IMR-90 (cell line): ENCODE data around the gene GPR149. TPM values are rescaled to one million over a fixed set of nuclear protein-coding genes. Genes with fewer than 3 reads are reported as not detected.

Experiments
- ATAC-seq: fragments of 200-7000 bp; cut with Tn5 transposase; 2 replicates; pipeline ENCODE4 v1.9.1; 2020; ENCODE audit warnings: low read depth, mild to moderate bottlenecking, moderate library complexity
- BruUV-seq: library from RNA; stranded (reverse); fragments of 400-500 nt; replicated peaks from 2 replicates; lab custom pipeline; 2021; lab: Mats Ljungman, UMichigan
- CTCF ChIA-PET: fragments of 300-600 bp; formaldehyde crosslinking; extraction: SDS; loops from one replicate; lab custom pipeline; 2021; ENCODE audit warnings: antibody characterized with exemption; lab: Yijun Ruan, JAX
- POLR2A ChIA-PET: fragments of 300-600 bp; sonication (Branson Sonifier 250); formaldehyde crosslinking; loops from one replicate; lab custom pipeline; 2022; ENCODE audit warnings: antibody characterized with exemption; ENCODE audit not compliant: unreplicated experiment; lab: Charles Lee
- DNase-seq: peaks from one replicate; pipeline ENCODE4 v3.0.0; 2013
- H2AFZ ChIP-seq: replicated peaks from 2 replicates; pipeline ENCODE3; 2013; ENCODE audit warnings: low read length, mild to moderate bottlenecking; ENCODE audit not compliant: poor library complexity
- H2AK5ac ChIP-seq: 2 replicates; pipeline ENCODE4 v1.6.1; 2013; ENCODE audit warnings: low read depth, low read length, inconsistent platforms
- H2AK9ac ChIP-seq: replicated peaks from 2 replicates; pipeline ENCODE3; 2013; ENCODE audit warnings: mild to moderate bottlenecking, low read depth, low read length, moderate library complexity; ENCODE audit not compliant: poor library complexity
- H2BK120ac ChIP-seq: 2 replicates; pipeline ENCODE4 v1.6.1; 2013; ENCODE audit warnings: low read depth, low read length, inconsistent platforms
- H2BK15ac ChIP-seq: 3 replicates; pipeline ENCODE4 v1.6.1; 2013; ENCODE audit warnings: low read depth, low read length, inconsistent platforms
- H2BK20ac ChIP-seq: 2 replicates; pipeline ENCODE4 v1.6.1; 2013; ENCODE audit warnings: low read depth, mild to moderate bottlenecking, inconsistent platforms, low read length, moderate library complexity
- H2BK5ac ChIP-seq: 2 replicates; pipeline ENCODE4 v1.6.1; 2013; ENCODE audit warnings: mild to moderate bottlenecking, low read depth, low read length, inconsistent platforms; ENCODE audit not compliant: poor library complexity, severe bottlenecking
- H3K14ac ChIP-seq: replicated peaks from 2 replicates; pipeline ENCODE4 v1.6.1; 2013; ENCODE audit warnings: low read depth, low read length, inconsistent platforms
- H3K18ac ChIP-seq: 2 replicates; pipeline ENCODE4 v1.6.1; 2013; ENCODE audit warnings: low read depth, low read length, control low read depth
- H3K23ac ChIP-seq: 2 replicates; pipeline ENCODE4 v1.6.1; 2013; ENCODE audit warnings: low read depth, low read length, inconsistent platforms
- H3K27ac ChIP-seq: 2 replicates; pipeline ENCODE4 v1.5.1; 2013; ENCODE audit warnings: mild to moderate bottlenecking, control low read depth, low read length; ENCODE audit not compliant: insufficient read depth
- H3K27me3 ChIP-seq: 2 replicates; pipeline ENCODE4 v1.6.1; 2013; ENCODE audit warnings: low read length; ENCODE audit not compliant: control insufficient read depth, insufficient read depth
- H3K36me3 ChIP-seq: 2 replicates; pipeline ENCODE4 v1.6.1; 2013; ENCODE audit warnings: low read length, mixed read lengths; ENCODE audit not compliant: control insufficient read depth, insufficient read depth
- H3K4ac ChIP-seq: 2 replicates; pipeline ENCODE4 v1.6.1; 2013; ENCODE audit warnings: low read depth, low read length, inconsistent platforms
- H3K4me1 ChIP-seq: 2 replicates; pipeline ENCODE4 v1.6.1; 2013; ENCODE audit warnings: low read length, mixed read lengths; ENCODE audit not compliant: control insufficient read depth, insufficient read depth
- H3K4me2 ChIP-seq: 2 replicates; pipeline ENCODE4 v1.6.1; 2013; ENCODE audit warnings: low read depth, mild to moderate bottlenecking, control low read depth, low read length, moderate library complexity
- H3K4me3 ChIP-seq: 2 replicates; pipeline ENCODE4 v1.5.1; 2013; ENCODE audit warnings: low read depth, mild to moderate bottlenecking, control low read depth, low read length, moderate library complexity; ENCODE audit not compliant: insufficient read depth
- H3K56ac ChIP-seq: 2 replicates; pipeline ENCODE4 v1.6.1; 2013; ENCODE audit warnings: low read length, inconsistent platforms; ENCODE audit not compliant: insufficient read depth; ENCODE audit errors: extremely low read depth
- H3K79me1 ChIP-seq, 2 experiments: 2 replicates each; pipeline ENCODE4 v1.6.1; 2013; ENCODE audit warnings: low read length in 2 of 2, inconsistent platforms in 1 of 2, low read depth in 1 of 2
- H3K9ac ChIP-seq: 2 replicates; pipeline ENCODE4 v1.6.1; 2013; ENCODE audit warnings: low read depth, low read length, control low read depth
- H3K9me1 ChIP-seq: 2 replicates; pipeline ENCODE4 v1.6.1; 2013; ENCODE audit warnings: low read length, inconsistent platforms; ENCODE audit not compliant: insufficient read depth
- H3K9me3 ChIP-seq: 2 replicates; pipeline ENCODE4 v1.6.1; 2013; ENCODE audit warnings: low read length; ENCODE audit not compliant: control insufficient read depth, insufficient read depth
- H4K20me1 ChIP-seq: 2 replicates; pipeline ENCODE4 v1.6.1; 2013; ENCODE audit warnings: low read length, inconsistent platforms; ENCODE audit not compliant: insufficient read depth
- H4K5ac ChIP-seq: 2 replicates; pipeline ENCODE4 v1.6.1; 2013; ENCODE audit warnings: mild to moderate bottlenecking, low read depth, low read length, control low read depth
- H4K8ac ChIP-seq, 2 experiments: 2 replicates each; pipeline ENCODE4 v1.6.1; 2013; ENCODE audit warnings: low read depth in 2 of 2, low read length in 2 of 2, control low read depth in 1 of 2, inconsistent platforms in 1 of 2
- H4K91ac ChIP-seq: 2 replicates; pipeline ENCODE4 v1.6.1; 2013; ENCODE audit warnings: low read depth, low read length, inconsistent platforms; ENCODE audit not compliant: insufficient read depth
- BHLHE40 ChIP-seq: fragments of 150-350 bp; IDR thresholded peaks from 2 replicates; pipeline ENCODE4 v1.6.1; 2016; ENCODE audit warnings: mild to moderate bottlenecking, low read depth, low read length
- CEBPB ChIP-seq: IDR thresholded peaks from 2 replicates; pipeline ENCODE4 v1.6.1; 2012; ENCODE audit warnings: low read depth, low read length, improper control_type of control experiment
- CHD1 ChIP-seq: IDR thresholded peaks from 2 replicates; pipeline ENCODE4 v1.6.1; 2012; ENCODE audit warnings: low read depth, low read length, improper control_type of control experiment
- CTCF ChIP-seq: conservative IDR thresholded peaks from 2 replicates; pipeline ENCODE4 v1.5.1; 2012; ENCODE audit warnings: mild to moderate bottlenecking, low read depth, low read length, improper control_type of control experiment
- FOS ChIP-seq: fragments of 150-350 bp; IDR thresholded peaks from 2 replicates; pipeline ENCODE4 v1.6.1; 2016; ENCODE audit warnings: low read depth, low read length
- MAFK ChIP-seq: IDR thresholded peaks from 2 replicates; pipeline ENCODE4 v1.6.1; 2012; ENCODE audit warnings: low read depth, low read length, improper control_type of control experiment
- MAZ ChIP-seq: IDR thresholded peaks from 2 replicates; pipeline ENCODE4 v1.6.1; 2012; ENCODE audit warnings: low read depth, mild to moderate bottlenecking, low read length, improper control_type of control experiment, moderate library complexity, borderline replicate concordance
- MXI1 ChIP-seq: IDR thresholded peaks from 2 replicates; pipeline ENCODE4 v1.6.1; 2012; ENCODE audit warnings: low read depth, mild to moderate bottlenecking, low read length, moderate library complexity, borderline replicate concordance
- NFE2L2 ChIP-seq: fragments of 150-350 bp; IDR thresholded peaks from 2 replicates; pipeline ENCODE4 v1.6.1; 2016; ENCODE audit warnings: low read depth, mild to moderate bottlenecking, low read length
- POLR2A ChIP-seq: IDR thresholded peaks from 2 replicates; pipeline ENCODE4 v1.6.1; 2012; ENCODE audit warnings: mild to moderate bottlenecking, low read depth, low read length
- RAD21 ChIP-seq: IDR thresholded peaks from 2 replicates; pipeline ENCODE4 v1.6.1; 2012; ENCODE audit warnings: low read length, improper control_type of control experiment
- RCOR1 ChIP-seq: IDR thresholded peaks from 2 replicates; pipeline ENCODE4 v1.6.1; 2012; ENCODE audit warnings: mild to moderate bottlenecking, low read length, improper control_type of control experiment; ENCODE audit not compliant: insufficient replicate concordance
- RFX5 ChIP-seq: IDR thresholded peaks from 2 replicates; pipeline ENCODE4 v1.8.0; 2012; ENCODE audit warnings: low read depth, mild to moderate bottlenecking, low read length, moderate library complexity
- SMC3 ChIP-seq: fragments of 150-350 bp; IDR thresholded peaks from 2 replicates; pipeline ENCODE4 v1.6.1; 2016; ENCODE audit warnings: low read depth, mild to moderate bottlenecking, antibody characterized with exemption, low read length, moderate library complexity
- WGBS, 2 experiments: methylation state at CpG; one replicate each; pipeline versions ENCODE4 v1.1.5 to v1.1.7; 2013; ENCODE audit warnings: missing lambda C conversion rate in 2 of 2; ENCODE audit not compliant: insufficient read length in 1 of 2; ENCODE audit errors: extremely low coverage in 2 of 2; 5-methylcytosine and 5-hydroxymethylcytosine counted together
- dilution Hi-C: fragments of 300-500 bp; cut with HindIII; formaldehyde crosslinking; loops from one replicate; pipeline ENCODE4 v1.14.3; 2018; ENCODE audit warnings: low sequenced_read_pairs; ENCODE audit not compliant: unreplicated experiment
- in situ Hi-C: fragments of 300-500 bp; cut with MboI; formaldehyde crosslinking; loops from 3 replicates; pipeline ENCODE4 v1.14.3; 2019; ENCODE audit warnings: low sequenced_read_pairs, inconsistent platforms, mixed read lengths
- intact Hi-C: fragments of 100-400 bp; cut with micrococcal nuclease; formaldehyde crosslinking; loops from 2 replicates; pipeline ENCODE4 v1.10.0; 2022
- polyA plus RNA-seq, 3 experiments: library from polyadenylated mRNA; depleted of rRNA; stranded (reverse); fragments of >200 nt; gene quantifications; 2 replicates each; pipeline ENCODE4 v1.2.3, GENCODE V29; 2012; ENCODE audit warnings: low replicate concordance in 1 of 3
- total RNA-seq: library from RNA; depleted of rRNA; stranded (reverse); fragments of >200 nt; gene quantifications from 2 replicates; pipeline ENCODE4 v1.2.3, GENCODE V29; 2012
- TF ChIP-seq, protein P1 (sequence below): fragments of 150-350 bp; IDR thresholded peaks from 2 replicates; pipeline ENCODE4 v1.6.1; 2017; ENCODE audit warnings: mild to moderate bottlenecking, antibody characterized with exemption, low read length, low read depth

The GPR149 gene
- total and polyA plus RNA-seq, 2 of the 4 experiments (the other 2 are of a cell fraction): not detected

- CTCF ChIA-PET: interaction anchor here (0.6 kb wide), 1 partner anchor 37 kb away, joined by 10 read pairs; no protein-coding TSS in a partner anchor
- no TSS peak for BruUV-seq
- POLR2A ChIA-PET: no interaction called here
Measured at GRCh38 chr3:154290187-154290586, 139.8 kb downstream of the GPR149 start.

More at GRCh38 chr3:154290187-154290586, 139.8 kb downstream of the GPR149 start:
- TF ChIP-seq MXI1: no peak
- TF ChIP-seq NFE2L2: no peak
- TF ChIP-seq MAFK: no peak
- no peak for TF ChIP-seq RFX5
- no peak for TF ChIP-seq FOS
- no peak for TF ChIP-seq CHD1
- no peak for TF ChIP-seq BHLHE40
- TF ChIP-seq, protein P1, sequence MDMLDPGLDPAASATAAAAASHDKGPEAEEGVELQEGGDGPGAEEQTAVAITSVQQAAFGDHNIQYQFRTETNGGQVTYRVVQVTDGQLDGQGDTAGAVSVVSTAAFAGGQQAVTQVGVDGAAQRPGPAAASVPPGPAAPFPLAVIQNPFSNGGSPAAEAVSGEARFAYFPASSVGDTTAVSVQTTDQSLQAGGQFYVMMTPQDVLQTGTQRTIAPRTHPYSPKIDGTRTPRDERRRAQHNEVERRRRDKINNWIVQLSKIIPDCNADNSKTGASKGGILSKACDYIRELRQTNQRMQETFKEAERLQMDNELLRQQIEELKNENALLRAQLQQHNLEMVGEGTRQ: no peak
- no peak for TF ChIP-seq CEBPB
- no peak for TF ChIP-seq RAD21
- no peak for TF ChIP-seq MAZ
- TF ChIP-seq CTCF: no peak
- TF ChIP-seq SMC3: no peak
- TF ChIP-seq POLR2A: no peak
- no peak for TF ChIP-seq RCOR1
- in situ Hi-C loops (no loop called here), dilution Hi-C loops (no loop called here), intact Hi-C loops (no loop called here)
- peaks cover 17% of the 10 kb centered on the region for H3K36me3 ChIP-seq
- no peaks in the 10 kb centered on the region for H3K27me3 ChIP-seq
- H3K9me1 ChIP-seq: no peaks in the 10 kb centered on the region
- no peak for ATAC-seq
- H3K27ac ChIP-seq: no peak overlapping the region
- WGBS, 2 experiments: no CpG with 5 or more reads among the region's 5 CpGs
- no peak overlapping the region for H4K8ac ChIP-seq
- H4K91ac ChIP-seq: no peak overlapping the region
- H3K14ac ChIP-seq: no peak overlapping the region
- no peak overlapping the region for H3K23ac ChIP-seq
- no peak overlapping the region for H2BK20ac ChIP-seq
- H3K9ac ChIP-seq: no peak overlapping the region
- H3K4me1 ChIP-seq: no peaks in the 10 kb centered on the region
- H3K4ac ChIP-seq: no peak overlapping the region
- H2BK15ac ChIP-seq: no peak overlapping the region
- H2AK9ac ChIP-seq: no peak overlapping the region
- H2AFZ ChIP-seq: no peak overlapping the region
- H3K18ac ChIP-seq: no peak overlapping the region
- no peak overlapping the region for H3K4me3 ChIP-seq
- no peaks in the 10 kb centered on the region for H3K9me3 ChIP-seq
- H3K56ac ChIP-seq: no peak overlapping the region
- H2BK120ac ChIP-seq: no peak overlapping the region
- H3K4me2 ChIP-seq: no peak overlapping the region
- DNase-seq: no peak
- H3K79me1 ChIP-seq: no peaks in the 10 kb centered on the region; a peak in 1 of 4 replicates
- H4K5ac ChIP-seq: no peak overlapping the region
- H4K20me1 ChIP-seq: no peaks in the 10 kb centered on the region
- H2BK5ac ChIP-seq: no peak overlapping the region
- no peak overlapping the region for H2AK5ac ChIP-seq
